Peyer's patch (tissue), 4 donors: ENCODE measurements around the gene ARHGEF40. TPM values are rescaled to one million over a fixed set of nuclear protein-coding genes. Genes with fewer than 3 reads are reported as not detected.

ENCODE experiments used
- DNase-seq, 3 donors: peaks; one replicate each; pipeline ENCODE4 v3.0.0-alpha.2; 2017 to 2019
- H3K27ac ChIP-seq, 4 donors: fragments of 200-600 bp; sonication (generic); one replicate each; pipeline ENCODE4 v1.5.1; 2016 to 2019
- H3K27me3 ChIP-seq, 2 donors: fragments of 200-600 bp; sonication (generic); one replicate each; pipeline ENCODE4 v1.5.1; 2019
- H3K36me3 ChIP-seq, 3 donors: fragments of 200-600 bp; sonication (generic); one replicate each; pipeline ENCODE4 v1.5.1; 2016 to 2019
- H3K4me1 ChIP-seq, 4 donors: fragments of 200-600 bp; sonication (generic); one replicate each; pipeline ENCODE4 v1.5.1; 2016 to 2019
- H3K4me3 ChIP-seq, 4 donors: fragments of 200-600 bp; sonication (generic); 1 replicate in 3 of 4; 2 replicates in 1 of 4; pipeline ENCODE4 v1.5.1; 2016 to 2019; ENCODE audit warnings: mild to moderate bottlenecking in 1 of 4
- H3K9me3 ChIP-seq, 4 donors: fragments of 200-600 bp; sonication (generic); one replicate each; pipeline ENCODE4 v1.5.1; 2016 to 2019; ENCODE audit warnings: mild to moderate bottlenecking in 1 of 4
- CTCF ChIP-seq, 6 experiments: fragments of 450-650 bp in 4 of 6; fragments of 200-600 bp in 2 of 6; sonication (generic) in 1 of 6; IDR thresholded peaks; one replicate each; pipeline ENCODE4 v1.5.1; 2017 to 2019; ENCODE audit warnings: antibody characterized with exemption in 6 of 6, mild to moderate bottlenecking in 3 of 6, moderate library complexity in 1 of 6
- POLR2A ChIP-seq, 2 donors: fragments of 450-650 bp; IDR thresholded peaks; one replicate each; pipeline ENCODE4 v1.5.1; 2017; ENCODE audit warnings: antibody characterized with exemption in 2 of 2, mild to moderate bottlenecking in 2 of 2, moderate library complexity in 2 of 2
- total RNA-seq, 4 donors: library from RNA; depleted of rRNA; stranded (reverse); fragments of >200 nt; gene quantifications; one replicate each; pipeline ENCODE4 v1.1.0, GENCODE V29; 2016

ARHGEF40 gene
- total RNA-seq, 4 donors from 2014 or later = 19.8 to 57.8 (median 34.6) TPM

DNA sequence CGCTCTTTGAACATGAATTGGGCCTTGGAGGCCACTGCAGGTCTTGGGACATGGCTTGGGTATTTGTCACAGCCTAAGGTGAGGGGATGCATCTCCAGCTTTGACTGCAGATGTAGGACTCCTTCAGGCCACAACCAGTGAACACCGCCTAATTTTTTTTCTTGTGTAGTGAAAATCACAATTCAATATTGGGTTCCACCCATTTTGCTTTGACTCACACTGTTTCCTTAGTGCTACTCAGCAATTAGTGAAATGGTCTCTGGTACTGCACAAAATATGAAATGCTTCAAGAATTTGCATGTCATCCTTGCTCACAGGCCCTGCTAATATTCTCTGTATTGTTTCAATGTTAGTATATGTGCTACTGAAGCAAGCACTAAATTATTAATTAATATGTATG lies 43.3 kb downstream of the ARHGEF40 start:
- H3K9me3 ChIP-seq = no peaks in the 10 kb centered on the region
- no peaks in the 10 kb centered on the region for H3K36me3 ChIP-seq
- no peak for DNase-seq
- H3K4me3 ChIP-seq = no peak overlapping the region
- H3K27ac ChIP-seq = no peak overlapping the region
- no peaks in the 10 kb centered on the region for H3K4me1 ChIP-seq
- no peaks in the 10 kb centered on the region for H3K27me3 ChIP-seq
- no peak for TF ChIP-seq POLR2A (IDR thresholded peaks at IDR 0.05)
- no peak for TF ChIP-seq CTCF (IDR thresholded peaks at IDR 0.05)

DNA sequence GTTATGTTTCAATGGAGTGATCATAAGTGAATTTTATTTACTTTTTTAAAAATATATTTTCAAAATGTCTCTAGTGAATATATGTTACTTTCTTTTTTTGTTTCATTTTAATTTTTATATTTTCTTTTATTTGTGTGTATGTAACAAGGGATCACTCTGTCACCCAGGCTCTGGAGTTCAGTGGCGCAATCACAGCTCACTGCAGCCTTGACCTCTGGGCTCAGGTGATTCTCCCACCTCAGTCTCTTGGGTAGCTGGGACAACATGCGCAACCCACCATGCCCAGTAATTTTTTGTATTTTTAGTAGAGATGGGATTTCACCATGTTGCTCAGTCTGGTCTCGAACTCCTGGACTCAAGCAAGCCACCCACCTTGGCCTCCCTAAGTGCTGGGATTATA lies 48.8 kb downstream of the ARHGEF40 start:
- Histone ChIP-seq H3K27ac (no peak overlapping the region), H3K9me3 (no peaks in the 10 kb centered on the region), H3K4me3 (no peak overlapping the region), H3K4me1 (no peaks in the 10 kb centered on the region), H3K36me3 (no peaks in the 10 kb centered on the region), H3K27me3 (no peaks in the 10 kb centered on the region)
- no peak for DNase-seq
- no peak for TF ChIP-seq POLR2A (IDR thresholded peaks at IDR 0.05)
- no peak for TF ChIP-seq CTCF (IDR thresholded peaks at IDR 0.05)

DNA sequence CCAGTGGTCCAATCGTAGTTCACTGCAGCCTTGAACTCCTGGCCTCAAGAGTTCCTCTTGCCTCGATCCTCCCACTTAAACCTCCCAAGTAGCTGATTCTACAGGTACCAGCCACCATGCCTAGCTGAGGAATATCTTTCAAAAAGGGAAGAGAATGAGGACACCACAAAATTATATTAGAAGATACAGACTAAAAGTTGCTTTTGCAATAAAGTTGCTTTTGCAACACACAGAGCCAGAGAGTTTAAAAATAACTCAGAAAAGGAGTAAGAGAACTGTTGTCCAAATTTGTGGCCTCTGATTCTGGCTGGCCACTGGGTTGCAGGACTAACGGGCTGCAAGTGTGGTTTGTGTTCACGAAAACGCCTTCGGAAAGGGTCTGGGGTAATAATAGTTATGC lies 50.6 kb downstream of the ARHGEF40 start:
- no peak for DNase-seq
- no peaks in the 10 kb centered on the region for H3K27me3 ChIP-seq
- H3K36me3 ChIP-seq = no peaks in the 10 kb centered on the region
- no peak overlapping the region for H3K27ac ChIP-seq
- H3K4me1 ChIP-seq = no peaks in the 10 kb centered on the region
- TF ChIP-seq POLR2A (IDR thresholded peaks at IDR 0.05) (no peak), CTCF (IDR thresholded peaks at IDR 0.05) (no peak)
- no peak overlapping the region for H3K4me3 ChIP-seq
- no peaks in the 10 kb centered on the region for H3K9me3 ChIP-seq

DNA sequence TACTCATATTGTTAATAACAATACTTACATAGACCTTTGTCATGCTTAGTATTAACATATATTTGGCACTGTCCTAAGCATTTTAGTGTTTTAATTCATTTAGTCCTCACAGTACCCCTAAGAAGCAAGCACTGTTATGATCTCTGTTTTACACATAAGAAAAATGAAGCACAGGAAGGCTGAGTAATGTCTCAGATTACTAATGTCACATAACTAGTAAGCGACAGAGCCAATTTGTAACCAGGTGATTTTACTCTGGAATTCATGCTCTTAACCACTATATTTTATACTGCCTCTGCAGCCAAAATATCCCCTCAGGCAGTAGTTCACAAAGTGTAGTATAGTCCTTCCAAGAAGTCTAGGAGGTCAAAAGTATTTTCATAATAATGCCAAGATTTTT lies 51.0 kb downstream of the ARHGEF40 start:
- no peaks in the 10 kb centered on the region for H3K4me1 ChIP-seq
- DNase-seq = no peak
- TF ChIP-seq POLR2A (IDR thresholded peaks at IDR 0.05) = no peak
- TF ChIP-seq CTCF (IDR thresholded peaks at IDR 0.05) = no peak

GRCh38 chr14:21123429-21123828 lies 53.3 kb downstream of the ARHGEF40 start:
- Histone ChIP-seq H3K9me3 (no peaks in the 10 kb centered on the region), H3K27ac (no peak overlapping the region), H3K4me1 (no peaks in the 10 kb centered on the region), H3K27me3 (no peaks in the 10 kb centered on the region), H3K4me3 (no peak overlapping the region), H3K36me3 (no peaks in the 10 kb centered on the region)
- DNase-seq = no peak
- no peak for TF ChIP-seq CTCF (IDR thresholded peaks at IDR 0.05)

More for the DNA sequence above, 51.0 kb downstream of the ARHGEF40 start:
- Histone ChIP-seq H3K27me3 (no peaks in the 10 kb centered on the region), H3K27ac (no peak overlapping the region), H3K4me3 (no peak overlapping the region), H3K9me3 (no peaks in the 10 kb centered on the region), H3K36me3 (no peaks in the 10 kb centered on the region)

- no peaks in the 10 kb centered on the region for H3K4me1 ChIP-seq
- no peaks in the 10 kb centered on the region for H3K27me3 ChIP-seq
- no peak overlapping the region for H3K27ac ChIP-seq
- DNase-seq = no peak
- no peaks in the 10 kb centered on the region for H3K9me3 ChIP-seq
- no peak for TF ChIP-seq CTCF (IDR thresholded peaks at IDR 0.05)
- no peak for TF ChIP-seq POLR2A (IDR thresholded peaks at IDR 0.05)
- H3K4me3 ChIP-seq = no peak overlapping the region
- no peaks in the 10 kb centered on the region for H3K36me3 ChIP-seq
Observed at GRCh38 chr14:21133901-21134300, 63.8 kb downstream of the ARHGEF40 start.
